ENCODE measurements around the gene KRTAP3-3.
"Not testable (repeated sequence)": the region's sequence is repeated elsewhere in the genome, so short reads cannot be mapped to it uniquely, and the experiment has no call there.

Gene KRTAP3-3

DNA sequence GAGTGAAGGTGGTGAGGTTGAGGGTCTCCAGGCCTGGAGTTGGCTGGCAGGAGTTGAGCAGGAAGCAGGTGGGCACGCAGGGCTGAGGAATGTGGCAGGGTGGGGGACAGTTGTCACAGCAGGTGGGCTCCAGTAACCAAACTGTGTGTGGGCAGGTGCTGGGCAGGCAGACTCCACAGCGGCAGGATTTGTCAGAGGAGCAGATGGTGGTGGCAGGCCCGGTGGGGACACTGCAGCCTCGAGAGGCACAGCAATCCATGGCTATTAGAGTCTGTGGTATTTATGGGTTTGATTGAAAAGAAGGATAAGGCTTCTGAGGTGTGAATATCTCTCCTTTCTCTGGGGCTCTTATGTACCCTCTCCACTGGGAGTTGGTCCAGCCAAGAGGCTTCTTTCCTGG, at the start of gene KRTAP3-3:
TSS of gene KRTAP3-3 (minus strand) at position 326 of the 400 bp plus-strand sequence. CDS start at position 259, 67 bp downstream.
- no peak for DNase-seq (ENCODE audit: low read depth)
- no peak within 1 kb of the TSS for H3K4me3 ChIP-seq (ENCODE audit: low read depth, low read length)
- TF ChIP-seq, protein P1, sequence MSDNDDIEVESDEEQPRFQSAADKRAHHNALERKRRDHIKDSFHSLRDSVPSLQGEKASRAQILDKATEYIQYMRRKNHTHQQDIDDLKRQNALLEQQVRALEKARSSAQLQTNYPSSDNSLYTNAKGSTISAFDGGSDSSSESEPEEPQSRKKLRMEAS (IDR thresholded peaks at IDR 0.05; ENCODE audit: low read depth, low read length): no peak
- TF ChIP-seq POLR2A (IDR thresholded peaks at IDR 0.05; ENCODE audit: extremely low read depth, insufficient read length) (no peak), MYC (IDR thresholded peaks at IDR 0.05; ENCODE audit: low read depth, low read length) (no peak)
- TF ChIP-seq, protein P2, sequence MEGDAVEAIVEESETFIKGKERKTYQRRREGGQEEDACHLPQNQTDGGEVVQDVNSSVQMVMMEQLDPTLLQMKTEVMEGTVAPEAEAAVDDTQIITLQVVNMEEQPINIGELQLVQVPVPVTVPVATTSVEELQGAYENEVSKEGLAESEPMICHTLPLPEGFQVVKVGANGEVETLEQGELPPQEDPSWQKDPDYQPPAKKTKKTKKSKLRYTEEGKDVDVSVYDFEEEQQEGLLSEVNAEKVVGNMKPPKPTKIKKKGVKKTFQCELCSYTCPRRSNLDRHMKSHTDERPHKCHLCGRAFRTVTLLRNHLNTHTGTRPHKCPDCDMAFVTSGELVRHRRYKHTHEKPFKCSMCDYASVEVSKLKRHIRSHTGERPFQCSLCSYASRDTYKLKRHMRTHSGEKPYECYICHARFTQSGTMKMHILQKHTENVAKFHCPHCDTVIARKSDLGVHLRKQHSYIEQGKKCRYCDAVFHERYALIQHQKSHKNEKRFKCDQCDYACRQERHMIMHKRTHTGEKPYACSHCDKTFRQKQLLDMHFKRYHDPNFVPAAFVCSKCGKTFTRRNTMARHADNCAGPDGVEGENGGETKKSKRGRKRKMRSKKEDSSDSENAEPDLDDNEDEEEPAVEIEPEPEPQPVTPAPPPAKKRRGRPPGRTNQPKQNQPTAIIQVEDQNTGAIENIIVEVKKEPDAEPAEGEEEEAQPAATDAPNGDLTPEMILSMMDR (IDR thresholded peaks at IDR 0.05; ENCODE audit: low read depth, low read length): no peak

DNA sequence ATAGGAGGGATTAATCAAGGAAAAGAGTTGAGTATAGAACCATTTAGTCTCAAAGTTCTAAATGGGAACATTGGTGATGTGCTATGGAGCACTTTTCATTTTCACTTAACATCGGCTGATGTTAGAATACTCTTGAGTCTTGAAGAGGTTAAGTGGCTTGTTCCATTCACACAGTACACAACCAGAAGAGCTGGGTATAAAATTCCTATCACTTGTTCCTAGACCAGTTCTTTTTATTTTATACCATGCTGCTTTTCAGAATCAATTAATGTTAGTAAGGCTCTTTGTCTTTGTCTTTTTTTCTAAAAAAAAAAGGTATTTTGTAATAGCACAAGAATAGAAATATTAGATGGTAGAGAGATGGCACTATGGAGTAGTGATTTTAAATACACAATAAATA, 49.0 kb upstream of the KRTAP3-3 start:
- TF ChIP-seq POLR2A (IDR thresholded peaks at IDR 0.05; ENCODE audit: extremely low read depth, insufficient read length) (no peak), MYC (IDR thresholded peaks at IDR 0.05; ENCODE audit: low read depth, low read length) (no peak)
- TF ChIP-seq, protein P1 (IDR thresholded peaks at IDR 0.05; ENCODE audit: low read depth, low read length): no peak
- TF ChIP-seq, protein P2 (IDR thresholded peaks at IDR 0.05; ENCODE audit: low read depth, low read length): no peak
- no peak for DNase-seq (ENCODE audit: low read depth)
- H3K4me3 ChIP-seq (ENCODE audit: low read depth, low read length): no peak overlapping the region

DNA sequence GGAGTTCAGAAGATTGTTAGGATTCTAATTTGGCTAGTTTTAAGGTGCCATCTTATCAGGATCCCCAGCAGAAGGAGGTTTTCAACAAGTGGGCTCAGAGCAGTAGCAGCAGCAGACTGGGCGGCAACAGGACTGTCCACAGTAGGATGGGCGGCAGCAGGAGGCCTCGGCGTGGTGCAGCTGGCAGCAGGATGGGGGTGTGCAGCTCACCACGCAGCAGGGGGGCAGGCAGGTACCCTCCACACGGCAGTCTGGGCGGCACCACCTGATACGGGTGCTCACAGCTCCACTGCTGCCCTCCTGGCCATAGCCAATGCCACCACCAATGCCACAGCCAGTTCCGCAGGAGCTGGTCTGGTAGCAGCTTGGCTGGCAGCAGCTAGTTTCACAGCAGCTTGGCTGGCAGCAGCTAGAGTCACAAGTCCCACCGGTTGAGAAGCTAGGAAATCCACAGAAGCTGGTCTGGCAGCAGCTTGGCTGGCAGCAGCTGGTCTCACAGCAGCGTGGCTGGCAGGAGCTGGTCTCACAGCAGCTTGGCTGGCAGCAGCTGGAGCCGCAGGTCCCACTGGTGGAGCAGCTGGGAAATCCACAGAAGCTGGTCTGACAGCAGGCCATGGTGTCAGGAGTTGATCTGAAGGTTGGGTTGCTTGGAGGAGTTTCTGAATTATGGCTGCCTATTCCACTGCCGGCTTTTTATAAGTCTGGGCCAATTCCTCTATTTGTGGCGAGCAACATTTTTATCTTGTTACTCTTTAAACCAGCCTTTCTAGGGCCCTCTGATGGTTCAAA, 47.0 kb upstream of the KRTAP3-3 start, which contains the start of gene KRTAP1-1:
TSS of gene KRTAP1-1 (minus strand) at position 668 of the 789 bp plus-strand sequence. CDS start at position 615, 53 bp downstream.
- DNase-seq (ENCODE audit: low read depth); H3K4me3 ChIP-seq (ENCODE audit: low read depth, low read length): not testable (repeated sequence)

DNA sequence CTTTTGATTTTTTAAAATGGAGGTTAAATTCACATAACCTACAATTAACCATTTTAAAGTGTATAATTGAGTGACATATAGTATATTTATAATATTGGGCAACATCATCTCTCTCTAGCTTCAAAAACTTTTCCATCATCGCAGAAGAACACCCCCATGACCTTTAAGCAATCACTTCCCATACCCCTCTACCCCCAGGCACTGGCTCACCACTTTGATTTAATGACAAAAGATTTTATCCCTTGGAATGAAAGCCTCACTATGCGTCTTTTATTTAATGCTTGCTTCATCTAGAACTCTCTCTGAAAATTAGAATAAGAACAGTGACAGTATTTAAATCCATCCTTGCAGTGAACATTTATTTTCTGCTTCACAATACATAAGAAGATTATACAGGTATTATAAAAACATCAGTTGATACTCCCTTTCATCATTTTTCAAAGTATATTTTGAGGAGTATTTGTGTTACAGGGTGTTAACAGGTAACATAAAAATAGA, 43.9 kb upstream of the KRTAP3-3 start:
- TF ChIP-seq, protein P1 (IDR thresholded peaks at IDR 0.05; ENCODE audit: low read depth, low read length): no peak
- TF ChIP-seq, protein P2 (IDR thresholded peaks at IDR 0.05; ENCODE audit: low read depth, low read length): no peak
- no peak for TF ChIP-seq MYC (IDR thresholded peaks at IDR 0.05; ENCODE audit: low read depth, low read length)
- DNase-seq (ENCODE audit: low read depth): no peak
- H3K4me3 ChIP-seq (ENCODE audit: low read depth, low read length): no peak overlapping the region

DNA sequence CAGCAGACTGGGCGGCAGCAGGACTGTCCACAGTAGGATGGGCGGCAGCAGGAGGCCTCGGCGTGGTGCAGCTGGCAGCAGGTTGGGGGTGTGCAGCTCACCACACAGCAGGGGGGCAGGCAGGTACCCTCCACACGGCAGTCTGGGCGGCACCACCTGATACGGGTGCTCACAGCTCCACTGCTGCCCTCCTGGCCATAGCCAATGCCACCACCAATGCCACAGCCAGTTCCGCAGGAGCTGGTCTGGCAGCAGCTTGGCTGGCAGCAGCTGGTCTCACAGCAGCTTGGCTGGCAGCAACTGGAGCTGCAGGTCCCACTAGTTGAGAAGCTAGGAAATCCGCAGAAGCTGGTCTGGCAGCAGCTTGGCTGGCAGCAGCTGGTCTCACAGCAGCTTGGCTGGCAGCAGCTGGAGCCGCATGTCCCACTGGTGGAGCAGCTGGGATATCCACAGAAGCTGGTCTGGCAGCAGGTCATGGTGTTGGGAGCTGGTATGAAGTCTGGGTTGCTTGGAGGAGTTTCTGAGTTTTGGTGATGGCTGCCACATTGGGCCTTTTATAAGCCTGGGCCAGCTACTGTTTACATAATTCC, 40.5 kb upstream of the KRTAP3-3 start, which contains the start of gene KRTAP1-3:
TSS of gene KRTAP1-3 (minus strand) at position 529 of the 590 bp plus-strand sequence. CDS start at position 476, 53 bp downstream.
- not testable (repeated sequence) for DNase-seq (ENCODE audit: low read depth); H3K4me3 ChIP-seq (ENCODE audit: low read depth, low read length)

DNA sequence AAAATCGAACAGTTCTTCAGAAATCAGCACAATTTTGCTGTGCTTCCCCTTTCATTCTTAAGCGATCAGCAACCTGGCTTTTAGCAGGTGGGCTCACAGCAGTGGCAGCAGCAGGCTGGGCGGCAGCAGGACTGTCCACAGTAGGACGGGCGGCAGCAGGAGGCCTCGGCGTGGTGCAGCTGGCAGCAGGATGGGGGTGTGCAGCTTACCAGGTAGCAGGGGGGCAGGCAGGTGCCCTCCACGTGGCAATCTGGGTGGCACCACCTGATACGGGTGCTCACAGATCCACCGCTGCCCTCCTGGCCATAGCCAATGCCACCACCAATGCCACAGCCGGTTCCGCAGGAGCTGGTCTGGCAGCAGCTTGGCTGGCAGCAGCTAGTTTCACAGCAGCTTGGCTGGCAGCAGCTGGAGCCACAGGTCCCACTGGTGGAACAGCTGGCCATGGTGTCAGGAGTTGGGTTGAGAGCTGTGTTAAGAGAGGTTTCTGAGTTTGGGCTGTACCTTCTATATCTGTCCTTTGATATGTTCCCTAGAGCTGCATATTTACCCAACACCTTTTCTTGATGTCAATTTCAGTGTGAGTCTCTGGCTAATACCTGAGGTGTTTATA, 35.8 kb upstream of the KRTAP3-3 start, which contains the start of gene KRTAP1-4:
TSS of gene KRTAP1-4 (minus strand) at position 563 of the 613 bp plus-strand sequence. CDS start at position 446, 117 bp downstream.
- TF ChIP-seq, protein P1 (IDR thresholded peaks at IDR 0.05; ENCODE audit: low read depth, low read length): no peak
- TF ChIP-seq MYC (IDR thresholded peaks at IDR 0.05; ENCODE audit: low read depth, low read length): no peak
- no peak for TF ChIP-seq POLR2A (IDR thresholded peaks at IDR 0.05; ENCODE audit: extremely low read depth, insufficient read length)
- TF ChIP-seq, protein P2 (IDR thresholded peaks at IDR 0.05; ENCODE audit: low read depth, low read length): no peak

More for the DNA sequence above, 35.8 kb upstream of the KRTAP3-3 start, which contains the start of gene KRTAP1-4:
- H3K4me3 ChIP-seq (ENCODE audit: low read depth, low read length): no peak within 1 kb of the TSS
- DNase-seq (ENCODE audit: low read depth): no peak

All from NB4 (cell line).